SK-N-SH (cell line): Measurements from ENCODE around the gene AQP5. TPM values are rescaled to one million over a fixed set of nuclear protein-coding genes. Genes with fewer than 3 reads are reported as not detected.

Experiments
- CTCF ChIA-PET: fragments of 300-600, 350-600 bp; formaldehyde crosslinking; extraction: SDS; loops from one replicate; lab custom pipeline; 2021; lab: Yijun Ruan, JAX
- POLR2A ChIA-PET: fragments of 350-600 bp; sonication (Branson Sonifier 250); formaldehyde crosslinking; extraction: SDS; loops from one replicate; lab custom pipeline; 2020; ENCODE audit warnings: antibody characterized with exemption, inconsistent platforms; lab: Yijun Ruan, JAX
- DNase-seq: peaks from one replicate; pipeline ENCODE4 v3.0.0; 2012
- H2AFZ ChIP-seq: fragments of 200-600 bp; sonication (generic); 2 replicates; pipeline ENCODE4 v1.8.1; 2016; ENCODE audit warnings: antibody characterized with exemption, mild to moderate bottlenecking, low read depth
- H3F3A ChIP-seq: fragments of 200-600 bp; sonication (generic); replicated peaks from 2 replicates; pipeline ENCODE3; 2016; ENCODE audit warnings: antibody characterized with exemption, mild to moderate bottlenecking; ENCODE audit not compliant: insufficient read depth
- H3K27ac ChIP-seq, 2 experiments: fragments of 200-500 bp in 1 of 2; fragments of 200-600 bp in 1 of 2; sonication (Bioruptor generic) in 1 of 2; sonication (generic), shearing (Covaris generic) in 1 of 2; 2 replicates each; pipeline versions ENCODE4 v1.5.1 to v1.6.1; 2014 to 2016; ENCODE audit warnings: low read depth in 2 of 2, inconsistent platforms in 1 of 2, low read length in 1 of 2, mild to moderate bottlenecking in 1 of 2, mixed read lengths in 1 of 2
- H3K27me3 ChIP-seq: fragments of 200-600 bp; sonication (generic), shearing (Covaris generic); 2 replicates; pipeline ENCODE4 v1.6.1; 2016; ENCODE audit warnings: mixed run types; ENCODE audit not compliant: insufficient read depth
- H3K36me3 ChIP-seq, 2 experiments: fragments of 200-500 bp in 1 of 2; fragments of 200-600 bp in 1 of 2; sonication (Bioruptor generic) in 1 of 2; sonication (generic) in 1 of 2; replicated peaks in 1 of 2; 2 replicates each; pipeline versions ENCODE3 to v1.5.1; 2014 to 2016; ENCODE audit warnings: low read length in 1 of 2, mild to moderate bottlenecking in 1 of 2; ENCODE audit not compliant: insufficient read depth in 2 of 2, control insufficient read depth in 1 of 2
- H3K4me1 ChIP-seq, 2 experiments: fragments of 200-500 bp in 1 of 2; fragments of 200-600 bp in 1 of 2; sonication (Bioruptor generic) in 1 of 2; sonication (generic), shearing (Covaris generic) in 1 of 2; 2 replicates each; pipeline versions ENCODE4 v1.5.1 to v1.6.1; 2014 to 2016; ENCODE audit warnings: low read depth in 1 of 2, low read length in 1 of 2, mixed run types in 1 of 2; ENCODE audit not compliant: insufficient read depth in 2 of 2, control insufficient read depth in 1 of 2
- H3K4me2 ChIP-seq: fragments of 200-600 bp; sonication (generic), shearing (Covaris generic); 2 replicates; pipeline ENCODE4 v1.6.1; 2017; ENCODE audit warnings: mixed run types
- H3K4me3 ChIP-seq, 2 experiments: fragments of 200-500 bp in 1 of 2; fragments of 200-600 bp in 1 of 2; sonication (Bioruptor generic) in 1 of 2; sonication (generic), shearing (Covaris generic) in 1 of 2; 2 replicates each; pipeline versions ENCODE4 v1.5.1 to v1.8.1; 2014 to 2016; ENCODE audit warnings: low read depth in 2 of 2, inconsistent platforms in 1 of 2, low read length in 1 of 2, mild to moderate bottlenecking in 1 of 2, mixed read lengths in 1 of 2, moderate library complexity in 1 of 2
- H3K79me2 ChIP-seq: fragments of 200-600 bp; sonication (generic); 2 replicates; pipeline ENCODE4 v1.8.1; 2017; ENCODE audit warnings: mild to moderate bottlenecking; ENCODE audit not compliant: insufficient read depth
- H3K9ac ChIP-seq: fragments of 200-600 bp; sonication (generic); 2 replicates; pipeline ENCODE4 v1.6.1; 2017; ENCODE audit warnings: mixed run types
- H3K9me2 ChIP-seq: fragments of 200-600 bp; sonication (generic); 2 replicates; pipeline ENCODE4 v1.6.1; 2017; ENCODE audit warnings: mixed run types
- H3K9me3 ChIP-seq: fragments of 200-600 bp; sonication (generic); 2 replicates; pipeline ENCODE4 v1.6.1; 2017; ENCODE audit warnings: mixed run types, mild to moderate bottlenecking, moderate library complexity
- H4K20me1 ChIP-seq: fragments of 200-600 bp; sonication (generic); 2 replicates; pipeline ENCODE4 v1.6.1; 2017; ENCODE audit warnings: mild to moderate bottlenecking, mixed run types; ENCODE audit not compliant: insufficient read depth
- CHD2 ChIP-seq: fragments of 150-350 bp; IDR thresholded peaks from 2 replicates; pipeline ENCODE4 v1.6.1; 2018; ENCODE audit warnings: low read length; ENCODE audit not compliant: partially characterized antibody
- ELF1 ChIP-seq: IDR thresholded peaks from 2 replicates; pipeline ENCODE4 v1.4.0; 2012
- EP300 ChIP-seq, 2 experiments: IDR thresholded peaks; 2 replicates each; pipeline versions ENCODE4 v1.4.0 to v1.6.1; 2012; ENCODE audit warnings: borderline replicate concordance in 1 of 2, low read depth in 1 of 2, low read length in 1 of 2
- FOSL2 ChIP-seq: IDR thresholded peaks from 2 replicates; pipeline ENCODE4 v1.4.0; 2012; ENCODE audit warnings: low read depth, mild to moderate bottlenecking, moderate library complexity, borderline replicate concordance
- FOXJ3 ChIP-seq: sonication (generic); formaldehyde crosslinking; IDR thresholded peaks from 2 replicates; pipeline ENCODE4 v1.5.1; 2020; ENCODE audit warnings: mild to moderate bottlenecking, missing genetic modification reagents
- FOXM1 ChIP-seq: IDR thresholded peaks from 2 replicates; pipeline ENCODE4 v1.4.0; 2012; ENCODE audit warnings: low read depth, mild to moderate bottlenecking
- GABPA ChIP-seq: IDR thresholded peaks from 2 replicates; pipeline ENCODE4 v1.4.0; 2012; ENCODE audit warnings: low read depth, mild to moderate bottlenecking
- GATA2 ChIP-seq: sonication (generic); formaldehyde crosslinking; IDR thresholded peaks from 2 replicates; pipeline ENCODE4 v1.5.0; 2020; ENCODE audit warnings: mild to moderate bottlenecking, missing genetic modification reagents
- JUND ChIP-seq: IDR thresholded peaks from 2 replicates; pipeline ENCODE4 v1.4.0; 2012
- MEF2A ChIP-seq: IDR thresholded peaks from 2 replicates; pipeline ENCODE4 v1.4.0; 2012; ENCODE audit warnings: low read depth, borderline replicate concordance
- NFIC ChIP-seq: IDR thresholded peaks from 2 replicates; pipeline ENCODE4 v1.4.0; 2012; ENCODE audit warnings: borderline replicate concordance
- NRF1 ChIP-seq: IDR thresholded peaks from 2 replicates; pipeline ENCODE4 v1.6.1; 2012; ENCODE audit warnings: low read depth, mild to moderate bottlenecking, low read length
- RAD21 ChIP-seq: IDR thresholded peaks from 2 replicates; pipeline ENCODE4 v1.6.1; 2012; ENCODE audit warnings: mild to moderate bottlenecking, low read length
- RXRA ChIP-seq: IDR thresholded peaks from 2 replicates; pipeline ENCODE4 v1.4.0; 2012; ENCODE audit warnings: low read depth, mild to moderate bottlenecking, borderline replicate concordance
- SIN3A ChIP-seq: IDR thresholded peaks from 2 replicates; pipeline ENCODE4 v1.6.1; 2012; ENCODE audit warnings: low read depth, mild to moderate bottlenecking, low read length, moderate library complexity, borderline replicate concordance
- SMC3 ChIP-seq: IDR thresholded peaks from 2 replicates; pipeline ENCODE4 v1.6.1; 2012; ENCODE audit warnings: low read depth, low read length, improper control_type of control experiment
- TAF1 ChIP-seq: IDR thresholded peaks from 2 replicates; pipeline ENCODE4 v1.6.1; 2012; ENCODE audit warnings: low read depth, mild to moderate bottlenecking, low read length, moderate library complexity, borderline replicate concordance
- TCF12 ChIP-seq: IDR thresholded peaks from 2 replicates; pipeline ENCODE4 v1.4.0; 2012
- YY1 ChIP-seq: IDR thresholded peaks from 2 replicates; pipeline ENCODE4 v1.4.0; 2012; ENCODE audit warnings: low read depth, mild to moderate bottlenecking
- WGBS: methylation state at CpG from one replicate; pipeline ENCODE4 v1.1.6; 2017; ENCODE audit warnings: low lambda C conversion rate; 5-methylcytosine and 5-hydroxymethylcytosine counted together
- polyA plus RNA-seq, 3 experiments: library from polyadenylated mRNA; depleted of rRNA; stranded (reverse); fragments of >200 nt; gene quantifications; 2 replicates each; pipeline ENCODE4 v1.2.3, GENCODE V29; 2012
- TF ChIP-seq, protein P1 (sequence below): IDR thresholded peaks from 2 replicates; pipeline ENCODE4 v1.6.1; 2012; ENCODE audit warnings: mild to moderate bottlenecking, low read depth, low read length, moderate library complexity
- TF ChIP-seq, protein P2 (sequence below): fragments of 150-350 bp; IDR thresholded peaks from 2 replicates; pipeline ENCODE4 v1.6.1; 2017; ENCODE audit warnings: antibody characterized with exemption, low read length, low read depth, borderline replicate concordance
- TF ChIP-seq, protein P3 (sequence below): fragments of 150-350 bp; IDR thresholded peaks from 2 replicates; pipeline ENCODE4 v1.6.1; 2016; ENCODE audit warnings: mild to moderate bottlenecking, low read depth, low read length
- TF ChIP-seq, protein P4 (sequence below): IDR thresholded peaks from 2 replicates; pipeline ENCODE4 v1.4.0; 2012; ENCODE audit warnings: low read depth
- TF ChIP-seq, protein P5 (sequence below): IDR thresholded peaks from 2 replicates; pipeline ENCODE4 v1.4.0; 2012; ENCODE audit warnings: low read depth, borderline replicate concordance
- TF ChIP-seq, protein P6 (sequence below): fragments of 200-600 bp; sonication (generic); IDR thresholded peaks from 2 replicates; pipeline ENCODE4 v1.6.1; 2017; ENCODE audit warnings: antibody characterized with exemption, mild to moderate bottlenecking, moderate library complexity

Gene AQP5
- polyA plus RNA-seq, 1 of the 3 experiments (the other 2 are of a cell fraction): 0.10 TPM

DNA sequence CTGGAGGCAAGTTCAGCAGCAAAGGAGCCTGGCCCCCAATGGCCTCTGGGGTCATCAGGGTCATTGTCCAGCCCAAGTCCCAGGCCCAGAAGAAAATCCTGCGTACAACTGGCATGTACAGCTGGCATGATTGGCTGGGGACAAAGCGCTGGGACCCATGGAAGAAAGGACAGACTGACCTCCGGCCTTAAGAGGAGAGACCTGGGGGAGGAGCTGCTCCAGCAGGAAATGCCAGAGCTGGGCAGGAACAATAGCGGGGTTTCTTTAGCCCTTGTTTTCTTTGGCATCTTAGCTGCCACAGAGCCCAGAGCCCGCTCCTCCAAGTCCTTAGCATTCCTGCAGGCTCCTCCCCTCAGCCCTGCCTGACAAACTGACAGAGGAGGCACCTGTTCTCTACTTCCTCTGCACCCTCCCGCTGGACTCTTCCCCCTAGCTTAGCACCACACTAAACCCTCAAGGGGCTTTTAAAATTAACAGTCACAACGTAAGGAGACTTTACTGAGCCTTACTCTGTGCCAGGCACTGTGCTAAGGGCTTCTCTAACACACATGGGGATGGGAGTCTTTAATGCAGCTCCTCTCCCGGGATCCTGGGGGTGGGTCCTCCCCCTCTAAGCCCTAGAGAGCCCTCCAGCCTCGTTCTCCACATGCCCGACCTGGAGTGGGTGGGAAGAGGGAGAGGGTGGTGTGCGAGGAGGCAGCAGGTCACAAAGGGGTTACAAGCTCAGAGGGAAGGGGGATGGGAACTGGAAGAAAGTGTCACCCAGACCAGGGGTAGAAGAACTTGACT is 1.8 kb upstream of the AQP5 start:
- H3K4me3 ChIP-seq: no peak overlapping the region
- H3K36me3 ChIP-seq: no peaks in the 10 kb centered on the region
- POLR2A ChIA-PET: no interaction called here
- H3K4me2 ChIP-seq: peak overlapping the region; percentile 62
- H2AFZ ChIP-seq: peak overlapping the region; percentile 82; the same call in 1 of the 2 replicates
- H3K79me2 ChIP-seq: no peaks in the 10 kb centered on the region
- 0 out of 4 replicates have a peak overlapping the region, but pooled peaks of 1 of the 2 experiments have one; percentile 18 for H3K27ac ChIP-seq
- peaks cover 3 to 19% of the 10 kb centered on the region in 2 experiments; a peak in 3 of 4 replicates for H3K4me1 ChIP-seq
- 64% methylated on average over 11 of the region's 11 CpGs for WGBS
- H3K9me2 ChIP-seq: no peaks in the 10 kb centered on the region
- H3K27me3 ChIP-seq: no peaks in the 10 kb centered on the region
- no peak overlapping the region; the same call in 1 of the 2 replicates for H3K9ac ChIP-seq
- CTCF ChIA-PET: interaction anchor here (0.9 to 20.3 kb wide), 9 partner anchors 7 to 151 kb away, joined by 3 to 1401 read pairs (median 7); partner anchors contain the start of genes AQP2 and ASIC1
- DNase-seq: no peak
- H4K20me1 ChIP-seq: no peaks in the 10 kb centered on the region
- no peaks in the 10 kb centered on the region for H3F3A ChIP-seq
- H3K9me3 ChIP-seq: no peaks in the 10 kb centered on the region
- TF ChIP-seq ELF1: 0 out of 2 replicates have a peak, but pooled peaks have one; percentile 10
- TF ChIP-seq, protein P1, sequence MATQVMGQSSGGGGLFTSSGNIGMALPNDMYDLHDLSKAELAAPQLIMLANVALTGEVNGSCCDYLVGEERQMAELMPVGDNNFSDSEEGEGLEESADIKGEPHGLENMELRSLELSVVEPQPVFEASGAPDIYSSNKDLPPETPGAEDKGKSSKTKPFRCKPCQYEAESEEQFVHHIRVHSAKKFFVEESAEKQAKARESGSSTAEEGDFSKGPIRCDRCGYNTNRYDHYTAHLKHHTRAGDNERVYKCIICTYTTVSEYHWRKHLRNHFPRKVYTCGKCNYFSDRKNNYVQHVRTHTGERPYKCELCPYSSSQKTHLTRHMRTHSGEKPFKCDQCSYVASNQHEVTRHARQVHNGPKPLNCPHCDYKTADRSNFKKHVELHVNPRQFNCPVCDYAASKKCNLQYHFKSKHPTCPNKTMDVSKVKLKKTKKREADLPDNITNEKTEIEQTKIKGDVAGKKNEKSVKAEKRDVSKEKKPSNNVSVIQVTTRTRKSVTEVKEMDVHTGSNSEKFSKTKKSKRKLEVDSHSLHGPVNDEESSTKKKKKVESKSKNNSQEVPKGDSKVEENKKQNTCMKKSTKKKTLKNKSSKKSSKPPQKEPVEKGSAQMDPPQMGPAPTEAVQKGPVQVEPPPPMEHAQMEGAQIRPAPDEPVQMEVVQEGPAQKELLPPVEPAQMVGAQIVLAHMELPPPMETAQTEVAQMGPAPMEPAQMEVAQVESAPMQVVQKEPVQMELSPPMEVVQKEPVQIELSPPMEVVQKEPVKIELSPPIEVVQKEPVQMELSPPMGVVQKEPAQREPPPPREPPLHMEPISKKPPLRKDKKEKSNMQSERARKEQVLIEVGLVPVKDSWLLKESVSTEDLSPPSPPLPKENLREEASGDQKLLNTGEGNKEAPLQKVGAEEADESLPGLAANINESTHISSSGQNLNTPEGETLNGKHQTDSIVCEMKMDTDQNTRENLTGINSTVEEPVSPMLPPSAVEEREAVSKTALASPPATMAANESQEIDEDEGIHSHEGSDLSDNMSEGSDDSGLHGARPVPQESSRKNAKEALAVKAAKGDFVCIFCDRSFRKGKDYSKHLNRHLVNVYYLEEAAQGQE: no peak
- peak; percentile 41 for TF ChIP-seq TCF12
- no peak for TF ChIP-seq NRF1
- no peak for TF ChIP-seq MEF2A
- no peak for TF ChIP-seq TAF1
- TF ChIP-seq, protein P2, sequence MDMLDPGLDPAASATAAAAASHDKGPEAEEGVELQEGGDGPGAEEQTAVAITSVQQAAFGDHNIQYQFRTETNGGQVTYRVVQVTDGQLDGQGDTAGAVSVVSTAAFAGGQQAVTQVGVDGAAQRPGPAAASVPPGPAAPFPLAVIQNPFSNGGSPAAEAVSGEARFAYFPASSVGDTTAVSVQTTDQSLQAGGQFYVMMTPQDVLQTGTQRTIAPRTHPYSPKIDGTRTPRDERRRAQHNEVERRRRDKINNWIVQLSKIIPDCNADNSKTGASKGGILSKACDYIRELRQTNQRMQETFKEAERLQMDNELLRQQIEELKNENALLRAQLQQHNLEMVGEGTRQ: no peak
- TF ChIP-seq JUND: no peak
- no peak for TF ChIP-seq FOXM1
- 0 out of 4 replicates have a peak, but pooled peaks of 1 of the 2 experiments have one; percentile 49 for TF ChIP-seq EP300 (IDR thresholded peaks at IDR 0.05; ENCODE audit: borderline replicate concordance in 1 of 2, low read depth in 1 of 2, low read length in 1 of 2)
- TF ChIP-seq NFIC: peak; percentile 80
- TF ChIP-seq YY1: no peak
- no peak for TF ChIP-seq SMC3
- TF ChIP-seq, protein P3, sequence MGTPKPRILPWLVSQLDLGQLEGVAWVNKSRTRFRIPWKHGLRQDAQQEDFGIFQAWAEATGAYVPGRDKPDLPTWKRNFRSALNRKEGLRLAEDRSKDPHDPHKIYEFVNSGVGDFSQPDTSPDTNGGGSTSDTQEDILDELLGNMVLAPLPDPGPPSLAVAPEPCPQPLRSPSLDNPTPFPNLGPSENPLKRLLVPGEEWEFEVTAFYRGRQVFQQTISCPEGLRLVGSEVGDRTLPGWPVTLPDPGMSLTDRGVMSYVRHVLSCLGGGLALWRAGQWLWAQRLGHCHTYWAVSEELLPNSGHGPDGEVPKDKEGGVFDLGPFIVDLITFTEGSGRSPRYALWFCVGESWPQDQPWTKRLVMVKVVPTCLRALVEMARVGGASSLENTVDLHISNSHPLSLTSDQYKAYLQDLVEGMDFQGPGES: no peak
- TF ChIP-seq, protein P4, sequence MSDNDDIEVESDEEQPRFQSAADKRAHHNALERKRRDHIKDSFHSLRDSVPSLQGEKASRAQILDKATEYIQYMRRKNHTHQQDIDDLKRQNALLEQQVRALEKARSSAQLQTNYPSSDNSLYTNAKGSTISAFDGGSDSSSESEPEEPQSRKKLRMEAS: no peak
- TF ChIP-seq FOXJ3 (CRISPR knock-in tag): no peak
- TF ChIP-seq, protein P5, sequence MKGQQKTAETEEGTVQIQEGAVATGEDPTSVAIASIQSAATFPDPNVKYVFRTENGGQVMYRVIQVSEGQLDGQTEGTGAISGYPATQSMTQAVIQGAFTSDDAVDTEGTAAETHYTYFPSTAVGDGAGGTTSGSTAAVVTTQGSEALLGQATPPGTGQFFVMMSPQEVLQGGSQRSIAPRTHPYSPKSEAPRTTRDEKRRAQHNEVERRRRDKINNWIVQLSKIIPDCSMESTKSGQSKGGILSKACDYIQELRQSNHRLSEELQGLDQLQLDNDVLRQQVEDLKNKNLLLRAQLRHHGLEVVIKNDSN: no peak
- TF ChIP-seq SIN3A: no peak
- no peak for TF ChIP-seq FOSL2
- TF ChIP-seq RAD21: no peak
- TF ChIP-seq CHD2: no peak
- no peak for TF ChIP-seq GATA2
- TF ChIP-seq GABPA: no peak
- TF ChIP-seq, protein P6, sequence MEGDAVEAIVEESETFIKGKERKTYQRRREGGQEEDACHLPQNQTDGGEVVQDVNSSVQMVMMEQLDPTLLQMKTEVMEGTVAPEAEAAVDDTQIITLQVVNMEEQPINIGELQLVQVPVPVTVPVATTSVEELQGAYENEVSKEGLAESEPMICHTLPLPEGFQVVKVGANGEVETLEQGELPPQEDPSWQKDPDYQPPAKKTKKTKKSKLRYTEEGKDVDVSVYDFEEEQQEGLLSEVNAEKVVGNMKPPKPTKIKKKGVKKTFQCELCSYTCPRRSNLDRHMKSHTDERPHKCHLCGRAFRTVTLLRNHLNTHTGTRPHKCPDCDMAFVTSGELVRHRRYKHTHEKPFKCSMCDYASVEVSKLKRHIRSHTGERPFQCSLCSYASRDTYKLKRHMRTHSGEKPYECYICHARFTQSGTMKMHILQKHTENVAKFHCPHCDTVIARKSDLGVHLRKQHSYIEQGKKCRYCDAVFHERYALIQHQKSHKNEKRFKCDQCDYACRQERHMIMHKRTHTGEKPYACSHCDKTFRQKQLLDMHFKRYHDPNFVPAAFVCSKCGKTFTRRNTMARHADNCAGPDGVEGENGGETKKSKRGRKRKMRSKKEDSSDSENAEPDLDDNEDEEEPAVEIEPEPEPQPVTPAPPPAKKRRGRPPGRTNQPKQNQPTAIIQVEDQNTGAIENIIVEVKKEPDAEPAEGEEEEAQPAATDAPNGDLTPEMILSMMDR: no peak
- 0 out of 2 replicates have a peak, but pooled peaks have one; percentile 30 for TF ChIP-seq RXRA
